Epithelial cell of proximal tubule (primary cell): ENCODE data around the gene PLOD2. TPM values are rescaled to one million over a fixed set of nuclear protein-coding genes. Genes with fewer than 3 reads are reported as not detected.

Experiments used
- DNase-seq: peaks from one replicate; pipeline ENCODE4 v3.0.0-alpha.2; 2011; ENCODE audit warnings: low read depth
- H3K4me3 ChIP-seq: 2 replicates; pipeline ENCODE4 v1.5.1; 2011; ENCODE audit warnings: low read depth, mild to moderate bottlenecking, low read length
- total RNA-seq: library from RNA; depleted of rRNA; stranded (reverse); fragments of >200 nt; gene quantifications from 2 replicates; pipeline ENCODE4 v1.2.3, GENCODE V29; 2015
- TF ChIP-seq, protein P1 (sequence below): conservative IDR thresholded peaks from 2 replicates; pipeline ENCODE4 v1.5.1; 2012; ENCODE audit warnings: low read depth, mild to moderate bottlenecking, low read length

PLOD2 gene
- total RNA-seq, 1 donor from 2014 or later = 82.6 TPM

DNA sequence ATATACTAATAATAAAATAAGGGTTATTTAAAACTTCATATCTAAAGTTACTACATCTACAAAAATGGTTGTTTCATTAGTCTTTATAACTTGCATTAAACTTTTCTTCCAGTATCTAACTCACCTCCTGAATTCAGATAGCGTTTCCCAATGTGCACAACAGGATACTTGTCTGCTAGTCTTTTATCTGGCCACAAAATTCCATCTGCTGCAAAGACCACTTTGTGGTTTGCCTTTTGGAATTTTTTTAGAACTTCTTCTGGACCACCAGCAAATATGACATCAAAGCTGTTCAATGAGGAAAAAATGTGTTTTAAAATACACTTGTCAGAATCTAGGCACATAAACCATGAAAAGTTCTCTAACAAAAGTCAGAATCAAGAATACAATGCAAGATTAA is 50.8 kb downstream of the PLOD2 start:
- no peak overlapping the region for H3K4me3 ChIP-seq
- no peak for DNase-seq
- TF ChIP-seq, protein P1, sequence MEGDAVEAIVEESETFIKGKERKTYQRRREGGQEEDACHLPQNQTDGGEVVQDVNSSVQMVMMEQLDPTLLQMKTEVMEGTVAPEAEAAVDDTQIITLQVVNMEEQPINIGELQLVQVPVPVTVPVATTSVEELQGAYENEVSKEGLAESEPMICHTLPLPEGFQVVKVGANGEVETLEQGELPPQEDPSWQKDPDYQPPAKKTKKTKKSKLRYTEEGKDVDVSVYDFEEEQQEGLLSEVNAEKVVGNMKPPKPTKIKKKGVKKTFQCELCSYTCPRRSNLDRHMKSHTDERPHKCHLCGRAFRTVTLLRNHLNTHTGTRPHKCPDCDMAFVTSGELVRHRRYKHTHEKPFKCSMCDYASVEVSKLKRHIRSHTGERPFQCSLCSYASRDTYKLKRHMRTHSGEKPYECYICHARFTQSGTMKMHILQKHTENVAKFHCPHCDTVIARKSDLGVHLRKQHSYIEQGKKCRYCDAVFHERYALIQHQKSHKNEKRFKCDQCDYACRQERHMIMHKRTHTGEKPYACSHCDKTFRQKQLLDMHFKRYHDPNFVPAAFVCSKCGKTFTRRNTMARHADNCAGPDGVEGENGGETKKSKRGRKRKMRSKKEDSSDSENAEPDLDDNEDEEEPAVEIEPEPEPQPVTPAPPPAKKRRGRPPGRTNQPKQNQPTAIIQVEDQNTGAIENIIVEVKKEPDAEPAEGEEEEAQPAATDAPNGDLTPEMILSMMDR = no peak

DNA sequence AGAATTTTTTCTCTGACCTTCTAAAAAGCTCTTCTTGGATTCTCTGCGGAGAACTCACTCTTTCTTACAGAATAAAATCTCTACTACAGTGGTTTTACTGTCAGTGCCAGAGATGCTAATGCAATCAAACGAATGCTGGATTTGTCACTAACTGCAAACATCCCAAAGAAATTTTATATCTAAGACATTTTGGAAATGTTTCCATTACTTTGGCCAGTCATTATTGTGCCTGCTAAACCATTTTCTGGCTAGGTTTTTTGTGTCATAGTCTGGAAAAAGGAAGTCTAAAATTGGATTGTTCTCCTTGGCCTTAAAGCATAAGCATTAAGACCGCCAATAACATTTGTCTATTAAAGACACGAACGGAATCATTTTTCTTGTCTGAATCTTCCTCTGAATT is 54.0 kb downstream of the PLOD2 start:
- no peak for DNase-seq
- no peak overlapping the region for H3K4me3 ChIP-seq
- TF ChIP-seq, protein P1 = no peak

DNA sequence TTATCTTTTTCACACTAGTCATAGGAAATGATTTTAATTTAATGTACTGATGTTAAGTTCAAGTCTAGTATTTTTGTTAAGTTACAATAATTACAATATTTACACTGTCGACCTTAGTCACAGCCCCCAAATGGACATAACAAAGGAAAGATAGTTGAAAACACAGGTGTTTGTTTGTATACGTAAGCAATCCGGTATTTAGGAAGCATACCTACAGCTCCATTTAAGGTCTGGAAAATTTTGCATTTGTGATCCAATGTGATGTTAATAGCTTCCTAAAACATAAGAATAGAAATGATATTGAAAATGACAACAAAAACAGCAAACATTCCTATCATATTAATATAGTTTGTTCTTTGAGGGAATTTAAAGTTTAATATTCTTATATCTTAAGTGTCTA is 56.9 kb downstream of the PLOD2 start:
- DNase-seq = no peak
- H3K4me3 ChIP-seq = no peak overlapping the region
- TF ChIP-seq, protein P1 = no peak

DNA sequence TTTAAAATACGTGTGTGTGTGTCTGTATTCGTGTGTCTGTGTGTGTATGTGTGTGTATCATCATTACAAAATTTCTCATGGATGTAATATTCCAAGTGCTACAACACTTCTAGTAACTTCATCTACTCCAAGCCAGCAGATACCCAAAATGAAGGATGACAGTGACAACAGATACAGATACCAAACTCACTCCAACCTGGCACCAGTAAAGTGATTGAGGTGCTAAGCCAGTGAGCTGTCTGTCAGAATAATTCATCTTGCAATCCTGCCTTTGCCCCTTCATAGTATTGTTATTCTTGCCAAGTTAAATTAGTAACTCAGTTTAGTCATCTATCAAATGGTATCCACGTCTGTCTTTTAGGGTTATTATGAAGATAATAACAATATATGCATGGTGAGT is 58.1 kb downstream of the PLOD2 start:
- no peak for DNase-seq
- TF ChIP-seq, protein P1 = no peak
- H3K4me3 ChIP-seq = no peak overlapping the region

DNA sequence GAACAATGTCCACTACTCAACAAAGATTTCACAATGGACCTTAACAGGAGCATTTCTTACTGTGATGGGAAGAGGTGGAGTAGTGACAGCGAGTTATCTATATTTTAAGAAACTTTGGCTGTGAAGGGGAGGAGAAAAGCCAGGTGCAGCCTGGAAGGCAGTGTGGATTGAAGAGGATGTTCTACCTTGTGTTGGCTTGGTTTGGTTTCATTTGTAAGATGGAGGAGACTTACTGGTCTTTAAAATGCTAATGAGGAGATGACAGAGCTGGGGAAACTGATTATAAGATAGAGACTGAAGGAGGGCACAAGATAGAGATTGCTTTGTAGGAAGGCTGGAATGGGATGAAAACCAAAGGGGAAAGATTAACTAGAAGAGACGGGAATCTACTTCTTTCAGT is 59.4 kb downstream of the PLOD2 start:
- DNase-seq = no peak
- H3K4me3 ChIP-seq = no peak overlapping the region
- TF ChIP-seq, protein P1 = no peak

DNA sequence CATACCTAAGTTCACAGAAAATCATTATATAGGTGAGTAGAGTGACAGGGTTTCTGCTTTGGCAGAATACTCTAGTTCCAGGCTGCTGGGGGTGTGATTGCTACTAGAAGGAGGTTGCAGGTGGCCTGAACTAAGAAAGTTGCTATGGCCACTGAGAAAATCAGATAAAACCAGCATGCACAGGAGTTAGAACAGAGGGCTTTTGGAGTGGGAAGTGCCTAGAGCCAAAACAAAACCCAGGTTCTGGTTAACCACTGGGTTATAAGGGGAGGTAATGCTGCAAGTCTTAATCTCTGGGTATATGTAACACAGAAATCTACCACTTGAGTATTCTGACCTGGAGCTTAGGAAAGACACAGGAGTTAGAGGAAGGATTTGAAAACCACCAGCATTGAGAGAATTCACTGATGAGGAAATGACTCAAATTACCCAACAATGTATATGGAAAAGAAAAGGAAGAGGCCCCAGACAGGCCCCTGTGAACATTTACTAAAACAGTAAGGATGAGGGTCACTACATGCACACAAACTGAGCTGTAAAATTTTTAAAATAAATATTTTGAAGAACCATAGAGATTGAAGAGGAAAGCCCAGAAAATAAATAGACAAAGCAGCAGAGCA is 60.0 kb downstream of the PLOD2 start:
- DNase-seq = no peak
- TF ChIP-seq, protein P1 = no peak
- H3K4me3 ChIP-seq = no peak overlapping the region

DNA sequence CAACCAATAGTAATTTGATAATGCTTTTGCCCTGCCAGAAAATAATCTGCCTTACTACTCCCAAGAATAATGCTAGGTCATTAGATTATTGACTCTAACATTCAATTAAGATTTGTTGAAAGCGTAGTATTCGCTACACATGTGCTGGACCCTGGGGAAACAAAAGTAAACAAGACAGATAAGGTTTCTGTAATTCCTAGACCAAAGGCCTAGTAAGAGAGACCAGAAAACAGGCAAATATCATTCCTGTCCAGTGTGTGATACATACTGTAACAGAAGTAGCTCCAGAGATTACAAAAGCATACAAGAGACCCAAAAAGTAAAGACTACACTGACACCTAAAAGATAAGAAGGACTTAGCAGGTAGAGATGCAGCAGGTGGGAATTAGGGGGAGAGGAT is 60.8 kb downstream of the PLOD2 start:
- TF ChIP-seq, protein P1 = no peak
- DNase-seq = no peak
- no peak overlapping the region for H3K4me3 ChIP-seq
